Natural killer cell (primary cell): ENCODE measurements around the gene AVP. TPM values are rescaled to one million over a fixed set of nuclear protein-coding genes. Genes with fewer than 3 reads are reported as not detected.

Source experiments
- ATAC-seq, 3 donors: fragments of 150-1000 bp in 2 of 3; fragments of 200-7000 bp in 1 of 3; cut with Tn5 transposase; 1 replicate in 1 of 3; 2 replicates in 2 of 3; pipeline ENCODE4 v1.10.0; 2021; ENCODE audit warnings: mild to moderate bottlenecking in 2 of 3, moderate library complexity in 2 of 3
- DNase-seq, 2 donors: peaks; one replicate each; pipeline versions ENCODE4 v3.0.0 to v3.0.0-alpha.2; 2013 to 2021; ENCODE audit warnings: mixed read lengths in 1 of 2
- H3K27ac ChIP-seq: one replicate; pipeline ENCODE4 v1.5.1; 2013; ENCODE audit warnings: mild to moderate bottlenecking, low read length
- H3K27me3 ChIP-seq: one replicate; pipeline ENCODE4 v1.6.1; 2013; ENCODE audit warnings: low read length; ENCODE audit not compliant: control insufficient read depth, insufficient read depth
- H3K36me3 ChIP-seq: one replicate; pipeline ENCODE4 v1.6.1; 2013; ENCODE audit warnings: low read length; ENCODE audit not compliant: control insufficient read depth, insufficient read depth
- H3K4me1 ChIP-seq: one replicate; pipeline ENCODE4 v1.6.1; 2013; ENCODE audit warnings: low read length; ENCODE audit not compliant: control insufficient read depth, insufficient read depth
- H3K4me3 ChIP-seq: one replicate; pipeline ENCODE4 v1.5.1; 2013; ENCODE audit warnings: low read length
- H3K9me3 ChIP-seq: one replicate; pipeline ENCODE4 v1.6.1; 2013; ENCODE audit warnings: low read length; ENCODE audit not compliant: control insufficient read depth, insufficient read depth
- H3K27ac Mint-ChIP-seq, 2 donors: one replicate each; pipeline ENCODE4 v1.8.0; 2022; ENCODE audit warnings: mild to moderate bottlenecking in 2 of 2, mixed read lengths in 2 of 2, moderate library complexity in 1 of 2
- H3K27me3 Mint-ChIP-seq, 2 donors: one replicate each; pipeline ENCODE4 v1.8.0; 2022; ENCODE audit warnings: low read depth in 2 of 2, mixed read lengths in 2 of 2
- H3K36me3 Mint-ChIP-seq: one replicate; pipeline ENCODE4 v1.8.0; 2022; ENCODE audit warnings: mixed read lengths
- H3K4me1 Mint-ChIP-seq, 2 donors: one replicate each; pipeline ENCODE4 v1.8.0; 2022; ENCODE audit warnings: mixed read lengths in 2 of 2
- H3K4me3 Mint-ChIP-seq: one replicate; pipeline ENCODE4 v1.8.0; 2022; ENCODE audit warnings: mild to moderate bottlenecking, moderate library complexity, mixed read lengths
- H3K9me3 Mint-ChIP-seq, 2 donors: one replicate each; pipeline ENCODE4 v1.8.0; 2022; ENCODE audit warnings: mixed read lengths in 2 of 2
- CTCF ChIP-seq: fragments of 200-600 bp; IDR thresholded peaks from one replicate; pipeline ENCODE4 v1.8.0; 2022; ENCODE audit warnings: antibody characterized with exemption
- WGBS: methylation state at CpG from one replicate; pipeline ENCODE4 v1.1.7; 2013; ENCODE audit warnings: missing lambda C conversion rate; ENCODE audit not compliant: insufficient coverage; 5-methylcytosine and 5-hydroxymethylcytosine counted together
- intact Hi-C: fragments of 100-400 bp; cut with micrococcal nuclease; formaldehyde crosslinking; loops from one replicate; pipeline ENCODE4 v1.14.2; 2022
- total RNA-seq, 4 donors: library from RNA; stranded (reverse); fragments of 120-200 nt in 1 of 4; gene quantifications; one replicate each; pipeline versions ENCODE4 v1.2.3 to v1.2.4, GENCODE V29; 2013 to 2022

AVP gene
- total RNA-seq, 3 donors from 2014 or later (not counting 1 experiment from before 2014, with no cell fraction given), result not detected

DNA sequence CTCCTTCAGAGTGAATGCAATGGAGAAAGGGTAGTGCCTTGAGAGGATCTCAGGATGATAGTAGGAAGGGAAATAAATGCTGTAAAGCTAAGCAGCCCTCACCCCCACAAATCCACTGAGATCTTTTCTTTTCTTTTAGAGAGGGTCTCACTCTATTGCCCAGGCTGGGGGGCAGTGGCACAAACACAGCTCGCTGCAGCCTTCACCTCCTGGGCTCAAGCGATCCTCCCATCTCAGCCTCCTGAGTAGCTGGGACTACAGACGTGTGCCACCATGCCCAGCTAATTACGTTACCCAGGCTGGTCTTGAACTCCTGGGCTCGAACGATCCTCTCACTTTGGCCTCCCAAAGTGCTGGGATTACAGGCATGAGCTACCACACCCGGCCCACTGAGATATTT lies 16.0 kb upstream of the AVP start:
- Mint-ChIP-seq H3K4me1 (peaks cover 18% of the 10 kb centered on the region in 2 donors), H3K36me3 (no peaks in the 10 kb centered on the region), H3K9me3 (no peaks in the 10 kb centered on the region), H3K4me3 (no peak overlapping the region), H3K27me3 (peaks cover 20 to 26% of the 10 kb centered on the region in 2 donors), H3K27ac (no peak overlapping the region)
- Histone ChIP-seq H3K27ac (no peak overlapping the region), H3K4me3 (no peak overlapping the region), H3K36me3 (no peaks in the 10 kb centered on the region), H3K27me3 (peaks cover 11% of the 10 kb centered on the region), H3K9me3 (no peaks in the 10 kb centered on the region), H3K4me1 (peaks cover 18% of the 10 kb centered on the region)
- no peak for ATAC-seq
- DNase-seq, result no peak
- WGBS, result 94% methylated on average over 7 of the region's 7 CpGs
- no peak for TF ChIP-seq CTCF
- intact Hi-C loops, result no loop called here

DNA sequence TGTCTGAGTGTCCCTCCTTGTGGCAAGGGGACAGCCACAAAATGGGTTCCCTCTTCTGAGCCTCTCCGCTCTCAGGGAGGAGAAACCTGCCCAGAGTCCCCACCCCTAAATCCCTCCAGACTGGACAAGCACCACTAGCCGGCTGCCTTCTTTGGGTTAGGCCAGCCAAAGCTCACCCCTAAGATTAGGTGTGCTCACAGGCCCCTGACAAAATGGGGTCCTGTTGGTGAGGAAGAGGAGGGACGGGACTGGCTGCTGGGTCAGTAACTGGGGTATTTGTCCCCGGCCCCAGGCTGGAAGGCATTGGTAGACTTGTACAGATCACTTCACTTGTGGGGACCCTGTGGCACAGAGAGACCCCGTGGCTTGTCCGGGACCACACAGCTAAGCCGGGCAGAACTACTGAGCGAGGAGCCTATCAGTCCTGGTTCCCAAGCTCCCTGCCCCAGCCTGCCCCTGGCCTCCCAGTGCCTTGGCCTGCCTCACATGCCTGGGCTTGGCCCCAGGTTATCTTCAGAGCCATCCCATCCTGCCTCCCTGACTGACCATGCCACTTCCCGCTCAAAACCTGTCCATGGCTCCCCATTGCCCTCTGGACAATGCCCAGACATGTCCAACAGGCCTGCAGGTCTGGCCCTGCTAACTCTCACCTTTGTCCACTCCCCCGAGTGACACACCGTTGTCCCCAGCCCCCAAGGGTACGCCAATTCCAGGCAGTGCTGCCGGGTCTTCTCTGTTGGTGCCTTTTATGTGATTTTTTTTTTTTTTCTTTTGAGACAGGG lies 10.5 kb upstream of the AVP start:
- Histone ChIP-seq H3K27me3 (peaks cover 17% of the 10 kb centered on the region), H3K4me1 (peaks cover 18% of the 10 kb centered on the region), H3K4me3 (no peak overlapping the region), H3K36me3 (no peaks in the 10 kb centered on the region), H3K27ac (no peak overlapping the region), H3K9me3 (no peaks in the 10 kb centered on the region)
- WGBS, result 91% methylated on average over 13 of the region's 13 CpGs
- no peak overlapping the region for H3K4me3 Mint-ChIP-seq
- H3K27me3 Mint-ChIP-seq, result peaks cover 25 to 32% of the 10 kb centered on the region in 2 donors
- H3K4me1 Mint-ChIP-seq, result peaks cover 5 to 7% of the 10 kb centered on the region in 2 donors
- DNase-seq (no peak), ATAC-seq (no peak)
- peak overlapping the region in 1 of 2 donors; percentile 27 for H3K27ac Mint-ChIP-seq
- intact Hi-C loops, result no loop called here
- TF ChIP-seq CTCF, result no peak
- no peaks in the 10 kb centered on the region for H3K36me3 Mint-ChIP-seq
- no peaks in the 10 kb centered on the region for H3K9me3 Mint-ChIP-seq

- Mint-ChIP-seq H3K36me3 (no peaks in the 10 kb centered on the region), H3K4me3 (peak overlapping the region; percentile 68), H3K27ac (peak overlapping the region; percentile 69 to 89), H3K9me3 (no peaks in the 10 kb centered on the region), H3K4me1 (peaks cover 5 to 7% of the 10 kb centered on the region in 2 donors), H3K27me3 (peaks cover 32 to 38% of the 10 kb centered on the region in 2 donors)
- no peaks in the 10 kb centered on the region for H3K9me3 ChIP-seq
- peaks cover 17% of the 10 kb centered on the region for H3K27me3 ChIP-seq
- ATAC-seq (peak; percentile 37 to 60 (median 39)), DNase-seq (peak in 1 of 2 donors; percentile 72)
- no peak for TF ChIP-seq CTCF
- no peaks in the 10 kb centered on the region for H3K36me3 ChIP-seq
- intact Hi-C loops, result no loop called here
- H3K4me3 ChIP-seq, result no peak overlapping the region
- no peak overlapping the region for H3K27ac ChIP-seq
- peaks cover 18% of the 10 kb centered on the region for H3K4me1 ChIP-seq
- WGBS, result 15% methylated on average over 9 of the region's 10 CpGs
Measured at GRCh38 chr20:3093861-3094361, 9.4 kb upstream of the AVP start.
